Adrenal gland (tissue), 5 donors: ENCODE data around the gene ESYT2.

ENCODE experiments used
- POLR2A ChIP-seq, 2 donors: fragments of 450-650 bp; IDR thresholded peaks; one replicate each; pipeline ENCODE4 v1.6.1; 2017; ENCODE audit warnings: antibody characterized with exemption in 2 of 2, mild to moderate bottlenecking in 2 of 2, moderate library complexity in 1 of 2
- TF ChIP-seq, protein P1 (sequence below), 6 experiments: fragments of 450-650 bp in 4 of 6; fragments of 200-600 bp in 2 of 6; sonication (generic) in 1 of 6; IDR thresholded peaks; 1 replicate in 5 of 6; 2 replicates in 1 of 6; pipeline versions ENCODE4 v1.5.1 to v1.8.0; 2016 to 2021; ENCODE audit warnings: antibody characterized with exemption in 6 of 6, mild to moderate bottlenecking in 2 of 6, moderate library complexity in 1 of 6
- donor health status: DM: no; HTN: no; CAD: no.

DNA sequence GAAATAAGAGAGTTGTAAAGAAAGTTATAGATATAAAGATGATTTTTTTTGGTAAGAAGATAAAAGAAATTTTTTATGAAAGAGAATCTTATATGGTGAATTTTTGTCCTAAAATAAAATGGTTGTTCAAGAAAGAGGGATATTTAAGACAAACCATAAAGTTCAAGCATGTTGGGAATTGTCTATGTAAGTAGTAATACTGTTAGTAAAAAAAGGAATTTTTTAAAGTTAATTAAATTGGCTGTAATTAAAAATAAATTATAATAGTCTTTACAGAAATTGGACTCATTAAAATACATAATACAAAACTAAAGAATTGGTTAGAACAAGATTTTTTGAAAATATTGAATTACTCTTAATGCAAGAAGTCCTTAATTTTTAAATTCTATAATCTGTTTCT lies 17.0 kb upstream of the ESYT2 start:
- TF ChIP-seq, protein P1, sequence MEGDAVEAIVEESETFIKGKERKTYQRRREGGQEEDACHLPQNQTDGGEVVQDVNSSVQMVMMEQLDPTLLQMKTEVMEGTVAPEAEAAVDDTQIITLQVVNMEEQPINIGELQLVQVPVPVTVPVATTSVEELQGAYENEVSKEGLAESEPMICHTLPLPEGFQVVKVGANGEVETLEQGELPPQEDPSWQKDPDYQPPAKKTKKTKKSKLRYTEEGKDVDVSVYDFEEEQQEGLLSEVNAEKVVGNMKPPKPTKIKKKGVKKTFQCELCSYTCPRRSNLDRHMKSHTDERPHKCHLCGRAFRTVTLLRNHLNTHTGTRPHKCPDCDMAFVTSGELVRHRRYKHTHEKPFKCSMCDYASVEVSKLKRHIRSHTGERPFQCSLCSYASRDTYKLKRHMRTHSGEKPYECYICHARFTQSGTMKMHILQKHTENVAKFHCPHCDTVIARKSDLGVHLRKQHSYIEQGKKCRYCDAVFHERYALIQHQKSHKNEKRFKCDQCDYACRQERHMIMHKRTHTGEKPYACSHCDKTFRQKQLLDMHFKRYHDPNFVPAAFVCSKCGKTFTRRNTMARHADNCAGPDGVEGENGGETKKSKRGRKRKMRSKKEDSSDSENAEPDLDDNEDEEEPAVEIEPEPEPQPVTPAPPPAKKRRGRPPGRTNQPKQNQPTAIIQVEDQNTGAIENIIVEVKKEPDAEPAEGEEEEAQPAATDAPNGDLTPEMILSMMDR (IDR thresholded peaks at IDR 0.05): no peak
- TF ChIP-seq POLR2A (IDR thresholded peaks at IDR 0.05): no peak
